ENCODE results near the gene SLC30A3. TPM values are rescaled to one million over a fixed set of nuclear protein-coding genes. Genes with fewer than 3 reads are reported as not detected.

The SLC30A3 gene
- total and polyA plus RNA-seq, 2 of the 4 experiments (the other 2 are of a cell fraction): 0.15 TPM; not detected in 1

- H2AK5ac ChIP-seq (ENCODE audit: low read depth, low read length): no peak within 1 kb of the TSS
- H2BK5ac ChIP-seq (ENCODE audit: low read depth, low read length, poor library complexity, severe bottlenecking): no peak within 1 kb of the TSS
- H3K9me1 ChIP-seq (ENCODE audit: insufficient read depth, low read length): no peaks in the 10 kb centered on the region; the same call in 1 of the 2 replicates
- peaks cover 41% of the 10 kb centered on the region for H3K27me3 ChIP-seq (ENCODE audit: control insufficient read depth, insufficient read depth, low read length)
- in situ Hi-C loops (cut with MboI; ENCODE audit: low sequenced_read_pairs) (no loop called here), intact Hi-C loops (cut with micrococcal nuclease) (no loop called here), dilution Hi-C loops (cut with HindIII; ENCODE audit: low sequenced_read_pairs, unreplicated experiment) (no loop called here)
- no TSS peak for BruUV-seq (replicated peaks)
- 30% methylated on average over 5 of the region's 25 CpGs; no CpG with 5 or more reads in 1 of the 2 experiments for WGBS, 2 experiments (ENCODE audit: extremely low coverage in 2 of 2, insufficient read length in 1 of 2)
- no peak within 1 kb of the TSS for H3K27ac ChIP-seq (ENCODE audit: insufficient read depth, low read length)
- H3K9ac ChIP-seq (ENCODE audit: low read depth, low read length): no peak within 1 kb of the TSS
- peak; percentile 34 for DNase-seq
- peak; percentile 81 for ATAC-seq (ENCODE audit: low read depth)
- no peak within 1 kb of the TSS for H3K4me3 ChIP-seq (ENCODE audit: insufficient read depth, low read depth, low read length)
- no peak within 1 kb of the TSS for H2BK15ac ChIP-seq (ENCODE audit: low read depth, low read length)
- H2BK120ac ChIP-seq (ENCODE audit: low read depth, low read length): no peak within 1 kb of the TSS
- TF ChIP-seq MXI1 (IDR thresholded peaks at IDR 0.05; ENCODE audit: borderline replicate concordance, low read depth, low read length): peak; percentile 96
- TF ChIP-seq RFX5 (IDR thresholded peaks at IDR 0.05; ENCODE audit: low read depth, low read length): no peak
- peak within 1 kb of the TSS; percentile 10 for H2AK9ac ChIP-seq (replicated peaks; ENCODE audit: low read depth, low read length, poor library complexity)
- H3K18ac ChIP-seq (ENCODE audit: low read depth, low read length): no peak within 1 kb of the TSS
- H4K91ac ChIP-seq (ENCODE audit: insufficient read depth, low read depth, low read length): no peak within 1 kb of the TSS
- no peak within 1 kb of the TSS for H3K4me2 ChIP-seq (ENCODE audit: low read depth, low read length)
- no peak within 1 kb of the TSS for H2BK20ac ChIP-seq (ENCODE audit: low read depth, low read length)
- H3K4me1 ChIP-seq (ENCODE audit: control insufficient read depth, insufficient read depth, low read length): no peaks in the 10 kb centered on the region; the same call in 1 of the 2 replicates
- no peak within 1 kb of the TSS for H3K4ac ChIP-seq (ENCODE audit: low read depth, low read length)
- H3K9me3 ChIP-seq (ENCODE audit: control insufficient read depth, insufficient read depth, low read length): no peaks in the 10 kb centered on the region; the same call in 1 of the 2 replicates
- H3K23ac ChIP-seq (ENCODE audit: low read depth, low read length): no peak within 1 kb of the TSS
- no peak within 1 kb of the TSS for H3K14ac ChIP-seq (replicated peaks; ENCODE audit: low read depth, low read length)
- H3K56ac ChIP-seq (ENCODE audit: extremely low read depth, insufficient read depth, low read length): no peak within 1 kb of the TSS
- peak within 1 kb of the TSS; percentile 21 for H2AFZ ChIP-seq (replicated peaks; ENCODE audit: low read length, poor library complexity)
- no peak within 1 kb of the TSS for H4K8ac ChIP-seq (ENCODE audit: low read depth in 2 of 2, low read length in 2 of 2)
- POLR2A ChIA-PET (ENCODE audit: unreplicated experiment): no interaction called here
- peaks cover 14% of the 10 kb centered on the region for H3K36me3 ChIP-seq (ENCODE audit: control insufficient read depth, insufficient read depth, low read length)
- H4K5ac ChIP-seq (ENCODE audit: low read depth, low read length): no peak within 1 kb of the TSS
- no peaks in the 10 kb centered on the region for H3K79me1 ChIP-seq (ENCODE audit: low read depth in 1 of 2, low read length in 2 of 2)
- H4K20me1 ChIP-seq (ENCODE audit: insufficient read depth, low read length): peaks cover 10% of the 10 kb centered on the region
- CTCF ChIA-PET: no interaction called here
Observed at GRCh38 chr2:27308359-27308881, 45.6 kb upstream of the SLC30A3 start, which contains the start of gene UCN. TSS of gene UCN (minus strand) at chr2:27308445. CDS start at chr2:27307895, 550 bp downstream.

All from IMR-90 (cell line).